ENCODE results near the gene SYT14.

GRCh38 chr1:210072129-210072528, 134.1 kb downstream of the SYT14 start:
- no peak for TF ChIP-seq CTCF (IDR thresholded peaks at IDR 0.05; ENCODE audit: insufficient read depth, low read length)
- TF ChIP-seq POLR2AphosphoS5 (IDR thresholded peaks at IDR 0.05; ENCODE audit: low read depth): no peak

Measured in HL-60 (cell line).